ENCODE data around the gene TOP1. TPM values are rescaled to one million over a fixed set of nuclear protein-coding genes. Genes with fewer than 3 reads are reported as not detected.
A peak's percentile ranks its signal among the peaks of the same experiment; 100 is the strongest.

Gene TOP1
- polyA plus RNA-seq, 2 of the 4 experiments (the other 2 are of a cell fraction), result 20.8 to 70.6 TPM

DNA sequence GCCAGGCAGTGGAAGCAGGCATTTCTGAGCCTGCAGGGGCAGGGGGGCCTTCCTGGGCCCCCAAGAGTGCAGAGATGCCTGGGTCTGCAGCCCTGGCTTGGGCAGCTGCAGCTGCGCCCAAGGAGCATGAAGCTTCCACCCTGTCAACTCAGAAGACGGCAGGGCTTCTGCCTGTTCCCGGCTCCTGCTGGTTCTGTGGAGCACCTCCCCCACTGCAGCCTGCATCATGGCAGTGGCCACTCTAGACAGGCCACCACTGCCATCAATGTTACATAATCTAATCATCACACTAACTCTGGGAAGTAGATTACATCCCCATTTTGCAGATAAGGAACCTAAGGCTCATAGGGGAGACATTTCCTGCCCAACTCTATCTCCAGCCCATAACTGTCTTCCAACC, 21.1 kb upstream of the TOP1 start (continued):
- TF ChIP-seq HOXB13 (CRISPR knock-in tag; IDR thresholded peaks at IDR 0.05; ENCODE audit: low read depth), result no peak
- no peak for TF ChIP-seq NPAS2 (CRISPR knock-in tag; IDR thresholded peaks at IDR 0.05; ENCODE audit: borderline replicate concordance)
- TF ChIP-seq RFX5 (IDR thresholded peaks at IDR 0.05), result no peak
- no peak for TF ChIP-seq HDAC2 (IDR thresholded peaks at IDR 0.05)
- TF ChIP-seq, protein P1, sequence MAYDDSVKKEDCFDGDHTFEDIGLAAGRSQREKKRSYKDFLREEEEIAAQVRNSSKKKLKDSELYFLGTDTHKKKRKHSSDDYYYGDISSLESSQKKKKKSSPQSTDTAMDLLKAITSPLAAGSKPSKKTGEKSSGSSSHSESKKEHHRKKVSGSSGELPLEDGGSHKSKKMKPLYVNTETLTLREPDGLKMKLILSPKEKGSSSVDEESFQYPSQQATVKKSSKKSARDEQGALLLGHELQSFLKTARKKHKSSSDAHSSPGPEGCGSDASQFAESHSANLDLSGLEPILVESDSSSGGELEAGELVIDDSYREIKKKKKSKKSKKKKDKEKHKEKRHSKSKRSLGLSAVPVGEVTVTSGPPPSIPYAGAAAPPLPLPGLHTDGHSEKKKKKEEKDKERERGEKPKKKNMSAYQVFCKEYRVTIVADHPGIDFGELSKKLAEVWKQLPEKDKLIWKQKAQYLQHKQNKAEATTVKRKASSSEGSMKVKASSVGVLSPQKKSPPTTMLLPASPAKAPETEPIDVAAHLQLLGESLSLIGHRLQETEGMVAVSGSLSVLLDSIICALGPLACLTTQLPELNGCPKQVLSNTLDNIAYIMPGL (CRISPR knock-in tag; IDR thresholded peaks at IDR 0.05; ENCODE audit: borderline replicate concordance), result no peak
- no peak for TF ChIP-seq RARB (CRISPR knock-in tag; IDR thresholded peaks at IDR 0.05)

DNA sequence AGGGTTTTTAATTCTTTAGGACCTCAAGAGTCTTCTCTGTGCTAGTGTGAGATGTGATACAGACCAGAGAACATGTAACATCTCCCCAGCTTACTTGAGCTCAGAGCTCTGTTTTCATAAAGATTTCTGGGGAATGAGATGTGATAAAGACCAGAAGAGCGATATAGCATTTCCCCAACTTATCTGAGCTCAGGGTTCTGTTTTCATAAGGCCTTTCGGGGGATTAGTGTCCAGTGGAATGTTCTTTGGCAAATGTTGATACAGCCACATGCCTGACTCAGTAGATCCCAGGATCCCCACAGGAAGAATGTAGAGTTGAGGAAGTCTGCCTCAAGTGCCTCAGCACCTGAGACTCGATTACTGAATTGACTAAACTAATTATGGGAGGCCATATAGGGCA, 18.7 kb upstream of the TOP1 start:
- no peak overlapping the region for H3K4me2 ChIP-seq

DNA sequence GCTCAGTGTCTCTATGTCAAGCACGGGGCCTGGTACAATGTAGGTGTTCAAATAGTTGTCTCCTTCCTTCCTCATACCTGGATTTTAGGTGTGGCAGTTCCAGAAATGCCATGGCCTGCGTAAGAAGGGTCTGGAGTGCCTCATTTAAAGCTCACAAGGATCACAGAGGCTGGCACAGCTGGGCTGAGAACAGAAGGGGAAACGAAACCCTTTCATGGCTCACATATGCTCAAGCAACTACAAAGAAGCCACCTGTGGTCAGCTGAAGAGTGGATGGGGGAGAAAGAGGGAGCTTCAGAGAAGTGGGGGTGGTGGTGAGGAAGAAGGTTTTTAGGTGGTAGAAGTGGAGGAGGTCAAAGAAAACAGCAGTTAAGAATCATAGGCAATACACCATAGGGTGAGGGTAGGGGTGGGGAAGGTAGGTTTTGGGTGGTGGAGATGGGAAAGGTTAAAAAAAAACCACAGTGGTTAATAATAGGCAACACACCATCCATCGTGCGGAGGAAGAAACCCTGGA, 17.0 kb upstream of the TOP1 start:
- H3K4me3 ChIP-seq, result no peak overlapping the region
- WGBS (ENCODE audit: missing lambda C conversion rate), result 78% methylated on average over 5 of the region's 5 CpGs
- peaks cover 25% of the 10 kb centered on the region for H3K4me1 ChIP-seq
- no peak for FAIRE-seq
- H3K4me2 ChIP-seq, result no peak overlapping the region
- H3K27ac ChIP-seq, result peak overlapping the region; percentile 34 to 38; a peak in 3 of 6 replicates
- ATAC-seq, result no peak
- DNase-seq (ENCODE audit: low read depth in 1 of 2, low spot score in 1 of 2), result no peak
- ChIA-PET CTCF (interaction anchor here (0.8 to 5.0 kb wide), 4 partner anchors 10 to 43 kb away, joined by 3 to 27 read pairs (median 3); no protein-coding TSS in a partner anchor), POLR2A (interaction anchor here (0.7 kb wide), 1 partner anchor 17 kb away, joined by 3 read pairs; the partner anchor contains the start of gene TOP1)
- no peak for TF ChIP-seq HOXA7 (CRISPR knock-in tag; IDR thresholded peaks at IDR 0.05)
- no peak for TF ChIP-seq KDM5A (IDR thresholded peaks at IDR 0.05)
- TF ChIP-seq MAZ (IDR thresholded peaks at IDR 0.05; ENCODE audit: borderline replicate concordance, low read depth, low read length), result no peak
- TF ChIP-seq, protein P2, sequence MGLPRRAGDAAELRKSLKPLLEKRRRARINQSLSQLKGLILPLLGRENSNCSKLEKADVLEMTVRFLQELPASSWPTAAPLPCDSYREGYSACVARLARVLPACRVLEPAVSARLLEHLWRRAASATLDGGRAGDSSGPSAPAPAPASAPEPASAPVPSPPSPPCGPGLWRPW (IDR thresholded peaks at IDR 0.05), result no peak
- no peak for TF ChIP-seq POLR2AphosphoS2 (conservative IDR thresholded peaks at IDR 0.05; ENCODE audit: low read length)
- TF ChIP-seq RCOR1 (IDR thresholded peaks at IDR 0.05; ENCODE audit: low read depth, low read length), result no peak
- no peak for TF ChIP-seq ZNF302 (CRISPR knock-in tag; IDR thresholded peaks at IDR 0.05)
- TF ChIP-seq, protein P3, sequence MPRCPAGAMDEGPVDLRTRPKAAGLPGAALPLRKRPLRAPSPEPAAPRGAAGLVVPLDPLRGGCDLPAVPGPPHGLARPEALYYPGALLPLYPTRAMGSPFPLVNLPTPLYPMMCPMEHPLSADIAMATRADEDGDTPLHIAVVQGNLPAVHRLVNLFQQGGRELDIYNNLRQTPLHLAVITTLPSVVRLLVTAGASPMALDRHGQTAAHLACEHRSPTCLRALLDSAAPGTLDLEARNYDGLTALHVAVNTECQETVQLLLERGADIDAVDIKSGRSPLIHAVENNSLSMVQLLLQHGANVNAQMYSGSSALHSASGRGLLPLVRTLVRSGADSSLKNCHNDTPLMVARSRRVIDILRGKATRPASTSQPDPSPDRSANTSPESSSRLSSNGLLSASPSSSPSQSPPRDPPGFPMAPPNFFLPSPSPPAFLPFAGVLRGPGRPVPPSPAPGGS (IDR thresholded peaks at IDR 0.05), result no peak
- no peak for TF ChIP-seq RNF2 (IDR thresholded peaks at IDR 0.05; ENCODE audit: borderline replicate concordance, low read depth)
- TF ChIP-seq ZSCAN20 (CRISPR knock-in tag; IDR thresholded peaks at IDR 0.05), result no peak
- no peak for TF ChIP-seq CBX8 (IDR thresholded peaks at IDR 0.05)
- TF ChIP-seq, protein P4, sequence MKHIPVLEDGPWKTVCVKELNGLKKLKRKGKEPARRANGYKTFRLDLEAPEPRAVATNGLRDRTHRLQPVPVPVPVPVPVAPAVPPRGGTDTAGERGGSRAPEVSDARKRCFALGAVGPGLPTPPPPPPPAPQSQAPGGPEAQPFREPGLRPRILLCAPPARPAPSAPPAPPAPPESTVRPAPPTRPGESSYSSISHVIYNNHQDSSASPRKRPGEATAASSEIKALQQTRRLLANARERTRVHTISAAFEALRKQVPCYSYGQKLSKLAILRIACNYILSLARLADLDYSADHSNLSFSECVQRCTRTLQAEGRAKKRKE (CRISPR knock-in tag; IDR thresholded peaks at IDR 0.05; ENCODE audit: low read depth), result no peak
- TF ChIP-seq, protein P5, sequence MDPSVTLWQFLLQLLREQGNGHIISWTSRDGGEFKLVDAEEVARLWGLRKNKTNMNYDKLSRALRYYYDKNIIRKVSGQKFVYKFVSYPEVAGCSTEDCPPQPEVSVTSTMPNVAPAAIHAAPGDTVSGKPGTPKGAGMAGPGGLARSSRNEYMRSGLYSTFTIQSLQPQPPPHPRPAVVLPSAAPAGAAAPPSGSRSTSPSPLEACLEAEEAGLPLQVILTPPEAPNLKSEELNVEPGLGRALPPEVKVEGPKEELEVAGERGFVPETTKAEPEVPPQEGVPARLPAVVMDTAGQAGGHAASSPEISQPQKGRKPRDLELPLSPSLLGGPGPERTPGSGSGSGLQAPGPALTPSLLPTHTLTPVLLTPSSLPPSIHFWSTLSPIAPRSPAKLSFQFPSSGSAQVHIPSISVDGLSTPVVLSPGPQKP (IDR thresholded peaks at IDR 0.05; ENCODE audit: low read depth, low read length), result no peak
- no peak for TF ChIP-seq MYC (IDR thresholded peaks at IDR 0.05; ENCODE audit: borderline replicate concordance, low read length)
- H3K9me3 ChIP-seq, result peaks cover 5% of the 10 kb centered on the region; the same call in 2 of the 3 replicates

More for the DNA sequence above, 18.7 kb upstream of the TOP1 start:
- Histone ChIP-seq H3K4me1 (peaks cover 37% of the 10 kb centered on the region), H3K27ac (peak overlapping the region; percentile 84 to 89; a peak in 5 of 6 replicates), H3K4me3 (no peak overlapping the region), H3K9me3 (peaks cover 10% of the 10 kb centered on the region)
- no peak for DNase-seq (ENCODE audit: low read depth in 1 of 2, low spot score in 1 of 2)
- 80% methylated on average over 3 of the region's 3 CpGs for WGBS (ENCODE audit: missing lambda C conversion rate)
- ChIA-PET POLR2A (interaction anchor here (1.2 kb wide), 1 partner anchor 18 kb away, joined by 3 read pairs; no protein-coding TSS in a partner anchor), CTCF (interaction anchor here (1.4 to 5.0 kb wide), 3 partner anchors 19 to 47 kb away, joined by 4 to 27 read pairs (median 4); no protein-coding TSS in a partner anchor)
- ATAC-seq, result no peak
- no peak for FAIRE-seq
- no peak for TF ChIP-seq ZC3H11A (IDR thresholded peaks at IDR 0.05)
- no peak for TF ChIP-seq ESRRA (IDR thresholded peaks at IDR 0.05; ENCODE audit: borderline replicate concordance, low read length)
- no peak for TF ChIP-seq MAZ (IDR thresholded peaks at IDR 0.05; ENCODE audit: borderline replicate concordance, low read depth, low read length)
- no peak for TF ChIP-seq HOXB13 (CRISPR knock-in tag; IDR thresholded peaks at IDR 0.05; ENCODE audit: low read depth)
- no peak for TF ChIP-seq BHLHE40 (IDR thresholded peaks at IDR 0.05; ENCODE audit: low read depth, low read length)
- TF ChIP-seq ZFP36 (IDR thresholded peaks at IDR 0.05; ENCODE audit: borderline replicate concordance, partially characterized antibody), result no peak
- no peak for TF ChIP-seq KDM5A (IDR thresholded peaks at IDR 0.05)
- no peak for TF ChIP-seq EP300 (IDR thresholded peaks at IDR 0.05)
- TF ChIP-seq, protein P6, sequence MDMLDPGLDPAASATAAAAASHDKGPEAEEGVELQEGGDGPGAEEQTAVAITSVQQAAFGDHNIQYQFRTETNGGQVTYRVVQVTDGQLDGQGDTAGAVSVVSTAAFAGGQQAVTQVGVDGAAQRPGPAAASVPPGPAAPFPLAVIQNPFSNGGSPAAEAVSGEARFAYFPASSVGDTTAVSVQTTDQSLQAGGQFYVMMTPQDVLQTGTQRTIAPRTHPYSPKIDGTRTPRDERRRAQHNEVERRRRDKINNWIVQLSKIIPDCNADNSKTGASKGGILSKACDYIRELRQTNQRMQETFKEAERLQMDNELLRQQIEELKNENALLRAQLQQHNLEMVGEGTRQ (IDR thresholded peaks at IDR 0.05), result no peak
- no peak for TF ChIP-seq FOSL2 (IDR thresholded peaks at IDR 0.05)
- TF ChIP-seq FOSL2 (CRISPR knock-in tag; IDR thresholded peaks at IDR 0.05), result no peak
- no peak for TF ChIP-seq EHF (CRISPR knock-in tag; IDR thresholded peaks at IDR 0.05)
- TF ChIP-seq SREBF2 (IDR thresholded peaks at IDR 0.05), result no peak

Measured in A549 (cell line).